OCI-LY7 (cell line): ENCODE measurements around the gene IFT43.

Experiments
- CTCF ChIP-seq: fragments of 200-600 bp; sonication (generic); conservative IDR thresholded peaks from 2 replicates; pipeline ENCODE4 v1.5.1; 2014; ENCODE audit warnings: mild to moderate bottlenecking, antibody characterized with exemption, low read length, moderate library complexity, mixed read lengths
- EZH2phosphoT487 ChIP-seq: fragments of 200-600 bp; sonication (generic); IDR thresholded peaks from 2 replicates; pipeline ENCODE4 v1.6.1; 2018; ENCODE audit warnings: low read depth, borderline replicate concordance, mild to moderate bottlenecking, mixed run types, antibody characterized with exemption, low read length, moderate library complexity, mixed read lengths

- no peak for TF ChIP-seq CTCF
- no peak for TF ChIP-seq EZH2phosphoT487
These were observed 60.2 kb downstream of the IFT43 start for GRCh38 chr14:76045773-76046172.
